Activated CD8-positive, alpha-beta memory T cell treated with anti-CD3 and anti-CD28 coated beads, Interleukin-2, amount 50 U/mL, for 24 hours (primary cell): ENCODE measurements around the gene YWHAE.
"Not testable (repeated sequence)": the region's sequence is repeated elsewhere in the genome, so short reads cannot be mapped to it uniquely, and the experiment has no call there.

ENCODE experiments used
- DNase-seq: peaks from one replicate; pipeline ENCODE4 v3.0.0-alpha.2; 2020; ENCODE audit errors: extremely low read depth

YWHAE gene

DNA sequence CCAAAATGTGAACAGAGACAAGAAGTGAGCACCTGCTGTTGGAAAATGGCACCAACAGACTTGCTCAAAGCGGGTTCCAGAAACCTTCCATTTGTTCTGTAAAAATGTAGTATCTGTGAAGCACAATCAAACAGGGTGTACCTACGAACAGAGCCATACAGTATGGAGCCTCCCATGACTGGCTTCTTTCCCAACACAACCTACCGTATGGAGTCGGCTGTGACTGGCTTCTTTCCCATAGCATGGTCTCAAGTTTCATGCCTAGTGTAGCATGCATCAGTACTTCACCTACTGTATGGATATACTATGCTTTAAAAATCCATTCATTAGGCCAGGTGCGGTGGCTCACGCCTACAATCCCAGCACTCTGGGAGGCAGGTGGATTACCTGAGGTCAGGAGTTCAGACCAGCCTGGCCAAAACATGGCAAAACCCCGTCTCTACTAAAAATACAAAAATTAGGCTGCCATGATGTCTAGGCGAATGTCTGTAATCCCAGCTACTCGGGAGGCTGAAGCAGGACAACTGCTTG, 26.2 kb downstream of the YWHAE start:
- DNase-seq: no peak

DNA sequence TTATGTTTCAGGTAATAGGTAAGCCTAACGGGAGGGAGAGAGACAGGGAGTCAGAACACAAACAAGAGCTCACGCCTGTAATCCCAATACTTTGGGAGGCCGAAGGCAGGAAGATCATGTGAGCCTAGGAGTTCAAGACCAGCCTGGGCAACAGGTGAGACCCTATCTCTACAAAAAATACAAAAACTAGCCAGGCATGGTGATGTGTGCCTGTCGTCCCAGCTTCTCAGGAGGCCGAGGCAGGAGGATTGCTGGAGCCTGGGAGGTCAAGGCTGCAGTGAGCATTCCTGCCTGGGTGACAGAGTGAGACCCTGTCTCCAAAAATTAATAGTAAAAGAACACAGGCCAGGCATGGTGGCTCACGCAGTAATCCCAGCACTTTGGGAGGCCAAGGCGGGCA, 27.4 kb downstream of the YWHAE start:
- DNase-seq: no peak

DNA sequence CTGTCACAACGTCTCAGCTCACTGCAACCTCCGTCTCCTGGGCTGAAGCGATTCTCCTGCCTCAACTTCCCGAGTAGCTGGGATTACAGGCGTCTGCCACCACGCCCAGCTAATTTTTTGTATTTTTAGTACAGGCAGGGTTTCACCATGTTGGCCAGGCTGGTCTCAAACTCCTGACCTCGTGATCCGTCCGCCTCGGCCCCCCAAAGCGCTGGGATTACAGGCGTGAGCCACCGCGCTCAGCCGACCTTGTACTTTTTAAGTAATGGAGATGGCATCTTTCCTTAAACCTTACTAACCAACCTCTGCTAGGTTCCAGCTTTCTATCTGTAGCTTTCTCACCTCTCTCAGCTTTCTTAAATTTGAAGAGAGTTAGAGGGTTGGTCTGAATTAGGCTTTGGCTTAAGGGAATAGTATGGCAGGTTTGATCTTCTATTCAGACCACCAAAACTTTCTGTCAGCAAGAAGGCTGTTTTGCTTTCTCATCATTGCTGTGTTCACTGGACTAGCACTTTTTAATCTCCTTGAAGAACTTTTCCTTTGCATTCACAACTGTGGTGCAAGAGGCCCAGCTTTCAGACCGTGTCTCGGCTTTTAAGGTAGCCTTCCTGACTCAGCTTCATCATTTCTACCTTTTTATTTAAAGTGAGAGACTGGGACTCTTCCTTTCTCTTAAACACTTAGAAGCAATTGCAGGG, 28.0 kb downstream of the YWHAE start:
- DNase-seq: no peak

DNA sequence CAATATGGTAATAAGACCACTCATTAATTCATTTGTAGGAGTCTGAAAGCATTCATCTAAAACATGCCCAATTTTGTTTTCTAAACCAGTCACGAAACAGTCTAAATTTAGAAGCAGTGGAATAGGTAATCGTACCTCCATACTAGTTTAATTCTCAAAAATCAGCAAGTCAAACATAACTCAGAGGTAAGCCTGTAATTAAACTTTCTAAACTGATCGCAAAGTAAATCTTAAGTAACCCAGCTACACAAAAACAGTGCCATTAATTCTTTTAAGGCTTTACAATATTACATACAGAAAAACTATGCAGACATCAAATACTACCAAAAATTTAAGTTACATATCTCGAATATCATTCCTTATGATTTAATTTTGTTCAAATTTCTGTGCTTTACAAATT, 31.4 kb downstream of the YWHAE start:
- no peak for DNase-seq

DNA sequence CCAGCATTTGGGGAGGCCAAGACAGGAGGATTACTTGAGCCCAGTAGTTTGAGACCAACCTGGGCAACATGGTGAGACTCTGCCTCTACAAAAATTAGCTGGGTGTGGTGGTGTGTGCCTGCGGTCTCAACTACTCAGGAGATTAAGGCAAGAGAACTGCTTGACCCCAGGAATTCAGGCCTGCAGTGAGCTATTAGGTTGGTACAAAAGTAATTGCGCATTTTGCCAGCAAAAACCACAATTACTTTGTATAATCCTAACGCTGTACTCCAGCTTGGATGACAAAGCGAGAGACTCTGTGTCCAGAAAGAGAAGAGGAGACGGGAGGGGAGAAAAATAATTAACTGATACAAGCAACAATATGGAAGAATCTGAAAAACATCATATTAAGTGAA, 32.7 kb downstream of the YWHAE start:
- DNase-seq: no peak

DNA sequence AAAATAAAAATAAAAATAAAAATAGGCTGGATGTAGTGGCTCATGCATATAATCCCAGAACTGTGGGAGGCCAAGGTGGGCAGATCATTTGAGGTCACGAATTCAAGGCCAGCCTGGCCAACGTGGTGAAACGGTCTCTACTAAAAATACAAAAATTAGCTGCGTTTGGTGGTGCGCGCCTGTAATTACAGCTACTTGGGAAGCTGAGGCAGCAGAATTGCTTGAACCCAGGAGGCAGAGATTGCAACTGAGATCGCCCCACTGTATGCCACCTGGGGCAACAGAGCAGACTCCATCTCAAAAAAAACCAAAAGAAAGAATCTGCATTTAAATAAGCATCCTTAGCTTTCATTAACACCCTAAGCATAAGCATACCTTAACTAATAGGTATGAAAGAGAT, 33.8 kb downstream of the YWHAE start:
- no peak for DNase-seq

DNA sequence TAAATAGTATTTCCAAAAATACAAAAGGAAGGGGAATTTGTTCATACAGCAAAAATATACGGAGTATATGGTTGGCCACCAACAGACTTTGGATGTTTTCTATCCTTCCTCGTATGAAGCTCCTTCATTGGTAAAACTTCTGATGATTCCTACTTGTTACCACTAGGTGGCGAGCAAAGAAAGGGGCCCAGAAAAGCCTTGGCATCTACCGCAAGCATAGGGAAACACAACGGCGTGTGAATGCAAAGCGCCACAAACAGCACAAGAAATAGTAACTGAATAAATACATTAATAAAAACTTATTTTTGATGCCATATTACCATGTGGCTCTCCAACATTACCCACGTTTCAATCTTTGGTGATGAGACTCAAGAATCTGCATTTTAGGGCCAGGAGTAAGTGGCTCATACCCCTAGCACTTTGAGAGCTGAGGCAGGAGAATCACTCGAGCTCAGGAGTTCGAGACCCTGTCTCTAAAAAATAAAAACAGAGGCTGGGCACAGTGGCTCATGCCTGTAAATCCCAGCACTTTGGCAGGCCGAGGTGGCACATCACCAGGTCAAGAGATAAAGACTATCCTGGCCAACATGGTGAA, 34.5 kb downstream of the YWHAE start:
- no peak for DNase-seq

DNA sequence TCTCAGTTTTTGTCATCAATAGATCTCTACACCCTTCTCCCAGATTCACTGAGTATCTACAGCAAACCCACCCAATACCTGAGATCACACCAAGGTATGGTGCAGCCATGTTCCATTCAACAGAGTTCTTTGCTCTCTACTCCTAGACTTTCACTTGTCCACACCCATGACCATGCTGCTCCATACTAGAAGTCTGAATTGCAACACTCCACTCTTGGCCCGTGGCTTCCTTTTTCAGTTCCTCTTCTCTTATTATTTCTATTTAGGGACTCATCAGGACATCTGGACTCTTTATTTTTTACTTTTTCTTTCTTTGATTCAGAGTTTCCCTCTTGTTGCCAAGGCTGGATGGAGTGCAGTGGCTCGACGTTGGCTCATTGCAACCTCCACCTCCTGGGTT, 37.1 kb downstream of the YWHAE start:
- no peak for DNase-seq

DNA sequence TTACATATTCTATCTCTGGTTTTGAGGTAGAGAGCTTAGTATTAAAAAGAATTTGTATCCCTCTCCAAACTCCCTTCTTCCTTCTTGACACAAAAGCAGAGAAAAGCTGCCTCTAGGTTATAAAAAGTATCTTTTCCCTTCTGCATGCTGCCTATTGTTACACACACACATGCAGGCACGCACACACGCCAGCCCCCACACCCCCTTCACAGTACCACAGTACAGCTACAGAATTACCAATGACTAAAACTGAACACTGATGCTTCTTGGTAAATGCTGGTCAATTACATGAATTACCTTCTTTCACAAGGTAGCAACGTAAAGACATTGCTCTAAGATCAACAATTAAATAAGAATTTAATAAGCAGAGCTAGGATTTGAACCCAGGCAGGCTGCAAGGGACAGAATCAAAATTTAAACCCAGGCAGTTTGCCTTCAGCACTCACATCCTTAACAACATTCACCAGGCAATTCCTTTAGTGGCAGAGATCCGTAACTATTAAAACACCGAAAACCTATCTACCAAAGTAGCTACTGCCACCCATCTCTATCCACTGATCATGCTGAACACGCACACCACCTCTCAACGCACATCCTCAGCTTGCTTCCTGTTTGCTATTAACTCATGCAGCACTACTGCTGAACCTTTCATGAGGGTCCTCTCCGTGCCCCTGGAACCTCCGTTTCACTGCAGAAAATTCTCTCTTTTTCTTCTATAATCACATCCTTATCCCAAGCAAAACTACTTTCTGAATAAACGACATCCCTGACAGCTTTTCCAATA, 37.8 kb downstream of the YWHAE start:
- no peak for DNase-seq

DNA sequence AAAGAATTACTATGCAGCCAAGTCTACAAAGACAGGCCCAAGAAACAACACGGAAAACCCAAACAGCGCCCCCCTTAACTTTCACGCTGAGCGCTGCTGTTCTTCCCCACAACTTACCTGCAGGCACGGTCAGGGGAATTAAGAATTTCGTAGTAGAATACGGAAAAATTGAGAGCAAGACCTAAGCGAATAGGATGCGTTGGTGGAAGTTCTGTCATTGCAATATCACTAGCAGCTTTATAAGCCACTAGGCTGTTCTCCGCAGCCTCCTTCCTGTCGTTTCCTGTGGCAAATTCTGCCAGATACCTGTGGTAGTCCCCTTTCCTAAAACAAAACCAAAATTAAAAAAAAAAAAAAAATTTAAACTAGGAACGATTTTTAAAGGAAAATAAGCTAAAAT, 39.0 kb downstream of the YWHAE start:
- no peak for DNase-seq

DNA sequence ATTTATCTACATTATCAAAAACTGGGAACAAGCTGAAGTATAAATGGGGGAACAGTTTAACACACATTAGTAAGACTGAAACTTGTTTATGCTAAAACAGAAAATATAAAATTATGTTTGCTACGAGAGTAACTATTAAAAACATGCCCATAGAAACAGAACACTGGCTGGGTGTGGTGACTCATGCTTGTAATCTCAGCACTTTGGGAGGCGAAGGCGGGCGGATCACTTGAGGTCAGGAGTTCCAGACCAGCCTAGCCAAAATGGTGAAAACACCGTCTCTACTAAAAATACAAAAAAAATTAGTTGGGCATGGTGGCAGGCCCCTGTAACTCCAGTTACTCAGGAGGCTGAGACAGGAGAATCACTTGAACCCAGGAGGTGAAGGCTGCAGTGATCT, 39.7 kb downstream of the YWHAE start:
- not testable (repeated sequence) for DNase-seq

DNA sequence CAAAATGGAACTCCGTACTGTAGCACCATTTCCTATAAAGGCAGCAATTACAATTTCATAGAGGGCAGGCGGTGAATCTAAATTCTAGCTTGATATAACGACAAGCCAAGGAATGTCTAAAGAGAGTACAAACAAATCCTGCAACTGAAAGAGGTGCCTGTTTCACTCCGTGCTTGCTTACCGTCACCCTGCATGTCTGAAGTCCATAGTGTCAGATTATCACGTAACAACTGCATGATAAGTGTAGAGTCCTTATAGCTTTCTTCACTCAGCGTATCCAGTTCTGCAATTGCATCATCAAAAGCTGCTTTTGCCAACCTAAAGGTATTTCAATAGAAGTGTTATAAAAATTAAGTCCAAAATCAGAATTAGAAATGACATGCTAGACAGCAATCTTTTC, 46.0 kb downstream of the YWHAE start:
- no peak for DNase-seq

DNA sequence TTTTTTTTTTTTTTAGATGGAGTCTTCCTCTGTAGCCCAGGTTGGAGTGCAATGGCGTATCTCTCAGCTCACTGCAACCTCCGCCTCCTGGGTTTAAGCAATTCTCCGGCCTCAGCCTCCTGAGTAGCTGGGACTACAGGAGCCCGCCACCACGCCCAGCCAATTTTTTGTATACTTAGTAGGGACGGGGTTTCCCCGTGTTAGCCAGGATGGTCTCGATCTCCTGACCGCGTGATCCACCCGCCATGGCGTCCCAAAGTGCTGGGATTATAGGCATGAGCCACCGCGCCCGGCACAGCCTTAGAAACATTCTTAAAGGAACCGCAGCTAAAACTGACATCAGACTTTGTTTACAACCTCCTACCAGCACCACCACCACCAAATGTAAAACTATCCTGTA, 47.5 kb downstream of the YWHAE start:
- DNase-seq: not testable (repeated sequence)

DNA sequence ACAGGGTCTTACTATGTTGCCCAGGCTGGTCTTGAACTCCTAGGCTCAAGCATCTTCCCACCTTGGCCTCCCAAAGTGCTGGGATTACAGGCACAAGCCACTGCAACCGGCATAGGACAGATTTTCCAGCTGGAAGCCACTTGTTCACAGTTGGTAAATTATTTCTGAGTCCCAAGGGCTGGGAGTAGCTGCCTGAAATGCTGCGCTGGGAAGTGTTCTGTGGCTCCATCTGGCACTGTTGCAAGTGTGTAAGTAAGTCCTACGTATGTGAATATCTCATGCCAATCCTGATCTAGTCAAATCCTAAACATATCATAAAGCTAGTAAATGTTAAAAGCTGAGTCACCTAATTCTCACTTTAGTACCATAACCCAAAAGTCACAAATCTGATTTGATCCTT, 48.1 kb downstream of the YWHAE start:
- no peak for DNase-seq

DNA sequence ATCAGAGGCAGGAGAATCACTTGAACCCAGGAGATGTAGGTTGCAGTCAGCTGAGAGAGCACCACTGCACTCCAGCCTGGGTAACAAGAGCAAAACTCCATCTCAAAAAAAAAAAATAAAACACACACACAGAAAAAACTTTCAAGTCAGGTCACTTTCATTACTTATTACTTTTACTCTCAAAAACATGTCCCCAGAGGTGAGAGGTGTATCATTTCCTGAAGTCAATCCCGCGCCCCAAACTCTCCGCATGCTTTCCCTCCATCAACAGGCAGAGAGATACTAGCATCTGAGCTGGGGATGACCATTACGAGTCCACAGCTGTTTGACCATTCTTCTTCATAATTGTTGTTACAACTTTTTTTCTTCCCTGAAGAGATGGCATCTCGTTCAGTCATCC, 48.7 kb downstream of the YWHAE start:
- DNase-seq: no peak

DNA sequence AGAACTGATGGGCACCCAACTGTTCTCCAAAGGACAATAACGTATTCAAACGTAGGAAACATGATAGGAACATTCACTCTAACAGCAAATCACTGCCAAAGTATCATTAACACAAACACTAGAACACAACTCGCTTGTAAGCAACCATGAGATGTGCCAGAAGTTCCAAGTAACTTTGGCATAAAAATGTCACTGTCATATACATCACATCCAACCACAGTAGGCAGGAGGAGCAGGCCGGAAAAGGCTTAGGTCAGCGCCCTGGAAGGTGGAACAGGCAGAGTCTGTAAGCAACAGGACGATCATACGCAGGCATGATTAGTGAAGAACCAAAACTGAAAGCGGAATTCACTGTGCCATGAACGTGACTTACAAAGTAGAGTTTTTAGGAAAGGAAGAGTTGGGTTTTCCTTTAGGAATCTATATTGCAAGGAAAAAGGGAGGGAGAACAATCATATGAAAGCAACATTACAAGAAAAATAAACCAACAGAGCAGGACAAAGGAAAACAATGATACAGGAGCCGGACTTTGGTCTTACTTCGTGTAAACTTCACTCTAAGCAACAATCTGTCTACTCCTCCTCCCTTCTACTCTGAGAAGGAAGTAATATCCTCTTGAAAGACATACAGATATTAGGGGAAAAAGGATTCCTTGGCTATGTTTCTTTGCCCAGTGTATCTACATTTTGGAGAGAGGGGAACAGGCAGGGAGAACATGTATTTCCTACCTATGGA, 52.3 kb downstream of the YWHAE start:
- no peak for DNase-seq

DNA sequence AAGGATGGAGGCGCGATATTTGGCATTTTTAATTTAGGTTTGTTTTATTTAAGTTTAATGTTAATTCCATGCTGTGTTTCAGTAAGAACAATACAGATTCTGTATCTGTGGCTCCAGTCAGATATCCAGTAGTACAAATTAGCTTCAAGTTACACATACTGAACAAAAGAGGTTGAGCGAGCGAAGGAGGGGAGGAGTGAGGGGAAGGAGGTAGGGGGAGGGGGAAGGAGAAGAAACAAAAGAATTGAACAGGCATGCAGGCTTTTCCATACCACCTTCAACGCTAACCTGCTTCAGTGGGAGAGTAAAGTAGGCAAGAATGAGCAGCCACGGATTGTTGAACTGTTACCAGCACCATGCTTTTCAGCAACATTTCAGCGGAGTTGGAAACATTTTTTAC, 55.5 kb downstream of the YWHAE start:
- no peak for DNase-seq

DNA sequence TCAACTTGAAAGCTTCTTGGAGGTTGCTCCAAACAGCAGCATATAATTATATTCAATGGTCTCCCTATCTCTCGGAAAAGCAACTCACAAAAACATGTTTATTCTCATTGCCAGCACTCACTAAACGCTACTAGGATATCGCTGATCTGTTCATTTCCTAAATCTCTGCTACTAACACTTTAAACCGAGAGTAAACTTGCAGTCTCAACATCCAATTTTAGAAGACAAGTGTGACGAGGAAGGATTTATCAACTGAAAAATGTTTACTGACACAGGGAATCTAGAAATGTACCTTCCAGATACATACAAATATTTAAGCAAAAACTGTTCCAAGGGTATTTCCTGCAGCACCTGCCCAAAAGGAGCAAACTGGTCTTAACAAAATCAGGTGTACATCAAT, 56.5 kb downstream of the YWHAE start:
- no peak for DNase-seq

DNA sequence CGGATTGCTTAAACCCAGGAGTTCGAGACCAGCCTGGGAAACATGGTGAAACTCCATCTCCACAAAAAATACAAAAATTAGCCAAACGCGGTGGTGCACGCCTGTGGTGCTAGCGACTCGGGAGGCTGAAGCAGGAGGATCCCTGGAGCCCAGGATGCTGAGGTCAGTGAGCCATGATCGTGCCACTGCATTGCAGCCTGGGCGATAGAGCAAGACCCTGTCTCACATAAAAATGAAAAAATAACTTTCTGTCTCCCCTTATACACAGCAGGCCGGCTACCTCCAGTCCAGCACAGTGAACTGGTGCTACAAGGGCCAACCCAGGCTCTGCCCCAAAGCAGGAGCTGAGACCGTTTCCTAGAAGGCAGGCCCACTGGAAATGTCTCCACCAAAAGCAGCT, 59.7 kb downstream of the YWHAE start:
- DNase-seq: no peak

DNA sequence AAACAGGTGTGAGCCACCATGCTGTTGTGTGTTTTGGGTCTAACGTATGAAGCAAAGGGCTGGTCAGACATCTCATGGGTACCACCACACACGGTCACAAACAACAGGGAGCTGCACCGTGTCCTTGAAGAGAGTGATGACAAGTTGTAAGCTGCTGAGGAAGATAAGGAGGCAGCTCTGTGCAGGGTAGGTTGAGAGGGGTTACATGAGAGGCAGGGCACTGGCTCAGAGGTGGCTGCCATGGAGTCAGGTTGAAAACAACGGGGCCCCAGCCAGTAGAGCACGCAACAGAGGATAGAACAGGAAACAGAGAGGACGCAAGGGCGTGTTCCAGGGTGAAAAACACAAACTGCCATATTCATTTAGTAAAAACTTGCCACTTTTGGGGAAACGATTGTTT, 68.3 kb downstream of the YWHAE start:
- DNase-seq: no peak

DNA sequence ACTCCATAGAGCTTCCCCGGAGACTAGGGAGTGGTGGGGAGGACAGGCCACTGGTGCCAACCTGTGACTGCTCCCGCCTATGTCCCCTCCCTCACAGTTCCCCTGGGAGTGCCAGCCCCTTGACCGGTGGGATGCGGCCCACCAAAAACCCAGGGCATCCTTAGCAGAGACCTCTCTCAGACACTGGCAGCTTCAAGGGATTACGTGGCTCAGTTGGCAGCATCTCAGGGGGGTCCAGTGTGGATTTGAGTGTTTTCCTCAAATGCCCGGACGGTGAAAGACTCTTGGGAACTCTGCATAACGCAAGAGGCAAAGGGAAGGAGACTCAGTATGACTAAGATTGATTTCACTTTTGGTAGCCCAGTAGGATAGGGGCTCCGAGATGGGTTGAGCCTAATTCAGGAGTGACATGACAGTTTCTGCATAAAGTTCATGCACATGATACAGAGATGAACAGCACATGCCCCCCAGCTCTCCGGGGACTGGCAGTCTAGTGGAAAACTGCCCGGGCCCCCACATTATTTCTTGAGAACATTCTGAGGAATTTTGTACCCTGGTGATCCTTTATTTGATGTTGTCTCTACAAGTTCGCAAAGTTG, 70.2 kb downstream of the YWHAE start:
- DNase-seq: no peak

DNA sequence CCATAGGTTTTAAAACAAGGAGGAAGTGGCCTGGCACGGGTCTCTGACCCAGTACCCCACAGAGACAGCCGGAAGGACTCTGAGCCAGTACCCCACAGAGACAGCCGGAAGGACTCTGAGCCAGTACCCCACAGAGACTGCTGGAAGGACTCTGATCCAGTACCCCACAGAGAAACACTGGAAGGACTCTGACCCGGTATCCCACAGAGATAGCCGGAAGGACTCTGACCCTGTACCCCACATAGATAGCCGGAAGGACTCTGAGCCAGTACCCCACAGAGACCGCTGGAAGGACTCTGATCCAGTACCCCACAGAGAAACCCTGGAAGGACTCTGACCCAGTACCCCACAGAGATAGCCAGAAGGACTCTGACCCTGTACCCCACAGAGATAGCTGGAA, 71.6 kb downstream of the YWHAE start:
- no peak for DNase-seq
